HG03571 (cell line): Measurements from ENCODE around the gene MRTFA.
"Not testable (repeated sequence)": the region's sequence is repeated elsewhere in the genome, so short reads cannot be mapped to it uniquely, and the experiment has no call there.

Experiments
- ATAC-seq: cut with Tn5 transposase; IDR thresholded peaks from one replicate; pipeline ENCODE4 v1.9.1; 2021; ENCODE audit not compliant: unreplicated experiment

The MRTFA gene

DNA sequence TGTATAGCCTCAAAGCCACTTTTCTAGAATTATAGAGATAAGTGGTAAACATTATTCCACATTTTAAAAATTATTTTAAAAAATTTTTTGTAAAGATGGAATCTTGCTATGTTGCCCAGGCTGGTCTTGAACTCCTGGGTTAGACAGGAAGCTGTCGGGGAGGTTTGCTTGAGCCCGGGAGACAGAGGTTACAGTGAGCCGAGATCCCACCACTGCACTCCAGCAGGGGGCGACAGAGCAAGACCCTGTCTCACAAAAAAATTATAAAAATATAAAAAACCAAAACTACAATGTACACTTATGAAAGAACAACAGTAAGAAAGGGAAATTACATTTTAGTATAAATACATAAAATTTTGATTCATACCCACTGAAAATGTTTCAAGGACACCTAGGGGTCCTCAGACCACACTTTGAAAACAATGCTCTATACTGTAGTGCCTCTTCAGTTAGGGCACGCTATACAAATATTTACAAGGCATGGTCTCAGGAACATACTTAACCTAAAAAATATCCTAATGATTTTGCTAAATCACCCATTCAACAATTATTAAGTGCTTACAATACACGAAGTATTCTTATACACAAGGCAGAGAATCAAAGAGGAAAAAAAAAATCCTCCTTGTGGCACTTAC lies 111.2 kb downstream of the MRTFA start:
- ATAC-seq = no peak

DNA sequence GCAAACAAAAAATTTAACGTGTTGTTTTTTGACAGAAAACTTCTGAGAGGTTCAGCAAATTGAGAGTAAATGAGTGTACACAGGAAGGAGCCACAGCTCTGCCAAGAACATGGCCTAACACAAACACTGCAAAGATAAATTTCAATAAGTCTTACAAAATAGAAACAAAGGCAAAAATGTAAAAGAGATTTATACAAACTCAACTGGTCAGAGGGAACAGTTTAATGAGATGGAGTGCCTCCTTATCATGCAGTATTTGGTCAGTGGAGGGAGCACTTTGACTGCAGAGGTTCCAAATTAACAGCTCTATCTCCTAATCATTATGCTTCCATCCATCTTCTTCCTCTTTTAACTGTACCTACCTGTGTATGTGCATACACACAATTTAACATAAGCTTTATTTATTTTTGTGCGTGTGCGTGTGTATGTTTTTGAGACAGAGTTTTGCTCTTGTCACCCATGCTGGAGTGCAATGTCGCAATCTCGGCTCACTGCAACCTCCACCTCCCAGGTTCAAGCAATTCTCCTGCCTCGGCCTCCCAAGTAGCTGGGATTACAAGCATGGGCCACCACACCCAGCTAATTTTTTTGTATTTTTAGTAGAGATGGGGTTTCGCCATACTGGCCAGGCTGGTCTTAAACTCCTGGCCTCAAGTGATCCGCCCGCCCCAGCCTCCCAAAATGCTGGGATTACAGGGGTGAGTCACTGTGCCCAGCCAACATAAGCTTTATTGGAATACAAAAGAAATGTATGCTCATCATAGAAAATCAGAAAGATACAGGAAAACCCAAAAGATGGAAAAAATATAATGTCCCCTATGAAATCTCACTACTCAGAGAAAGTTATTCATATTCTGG lies 111.9 kb downstream of the MRTFA start:
- no peak for ATAC-seq

- no peak for ATAC-seq
These were observed 114.4 kb downstream of the MRTFA start for GRCh38 chr22:40522141-40522540.

GRCh38 chr22:40521046-40521445 lies 115.5 kb downstream of the MRTFA start:
- no peak for ATAC-seq

- no peak for ATAC-seq
These were observed 116.0 kb downstream of the MRTFA start for GRCh38 chr22:40520562-40520961.

DNA sequence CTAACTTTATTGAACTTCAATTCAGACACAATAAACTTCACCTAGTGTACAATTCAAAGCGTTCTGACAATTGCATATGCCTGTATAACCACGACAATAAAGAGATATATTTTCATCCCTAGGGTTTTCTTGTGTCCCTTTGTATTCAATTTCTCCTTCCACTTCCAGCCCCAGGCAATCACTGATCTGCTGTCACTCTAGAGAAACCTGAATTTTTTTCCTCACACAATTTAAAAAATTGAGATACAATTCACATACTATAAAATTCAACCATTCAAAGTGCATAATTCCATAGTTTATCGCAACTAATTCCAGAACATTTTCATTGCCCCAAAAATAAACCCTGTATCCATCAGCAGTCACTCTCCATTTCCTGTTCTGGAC lies 116.6 kb downstream of the MRTFA start:
- ATAC-seq = no peak

- ATAC-seq = no peak
These were observed 117.1 kb downstream of the MRTFA start for GRCh38 chr22:40519284-40519947.

- no peak for ATAC-seq
These were observed 117.7 kb downstream of the MRTFA start for GRCh38 chr22:40518840-40519239.

GRCh38 chr22:40517631-40518030 lies 118.9 kb downstream of the MRTFA start:
- no peak for ATAC-seq

GRCh38 chr22:40516416-40516815 lies 120.1 kb downstream of the MRTFA start:
- ATAC-seq = no peak

DNA sequence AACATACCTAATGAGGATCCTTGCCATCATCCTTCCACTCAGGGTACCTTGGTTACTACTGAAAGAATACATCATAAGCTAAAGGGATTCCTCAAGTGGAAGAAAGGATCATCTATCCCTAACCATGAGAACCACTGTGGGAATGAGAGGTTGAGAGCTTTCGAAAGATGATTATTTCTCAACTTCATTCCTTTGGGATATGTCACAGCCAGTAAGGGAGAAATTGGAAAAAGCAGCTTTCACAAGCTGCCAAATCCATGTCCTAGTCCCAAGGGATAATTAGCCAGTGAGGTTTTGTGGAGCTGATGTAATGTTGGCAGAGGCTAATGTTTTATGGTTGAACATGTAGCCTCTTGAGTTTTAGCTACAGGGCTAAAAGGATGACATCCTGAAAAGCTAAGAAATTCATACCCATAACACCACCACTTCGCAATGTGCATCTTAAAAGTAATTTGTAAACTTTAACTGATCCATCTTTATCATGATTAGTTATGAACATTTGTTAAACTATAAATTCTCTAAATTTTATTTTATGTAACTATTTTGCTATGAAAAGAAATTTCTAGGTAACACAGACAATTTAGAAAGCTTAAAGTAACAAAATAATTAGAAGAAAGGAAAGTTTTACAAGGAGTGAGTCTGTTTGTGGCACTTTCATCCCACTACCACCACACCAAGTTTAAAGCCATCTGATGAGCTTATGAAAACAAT lies 123.9 kb downstream of the MRTFA start:
- ATAC-seq = no peak

DNA sequence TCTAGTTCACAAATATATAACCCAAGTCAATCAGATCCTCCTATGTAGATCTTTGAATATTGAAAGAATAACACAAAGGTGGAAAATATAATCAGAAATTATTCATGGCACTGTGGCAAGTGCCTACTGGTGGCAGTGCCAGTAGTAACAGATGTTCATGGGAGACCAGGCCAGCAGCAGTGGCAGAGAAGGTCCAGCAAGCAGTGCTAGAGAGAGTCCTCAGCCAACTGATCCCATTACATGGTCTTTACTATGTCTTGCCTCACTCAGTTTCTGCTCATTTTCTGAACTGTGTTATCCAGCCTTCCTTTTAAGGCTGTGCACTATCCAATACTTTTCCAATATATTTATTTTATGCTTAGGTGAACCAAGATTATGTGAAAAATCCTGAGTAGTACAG lies 124.9 kb downstream of the MRTFA start:
- no peak for ATAC-seq

DNA sequence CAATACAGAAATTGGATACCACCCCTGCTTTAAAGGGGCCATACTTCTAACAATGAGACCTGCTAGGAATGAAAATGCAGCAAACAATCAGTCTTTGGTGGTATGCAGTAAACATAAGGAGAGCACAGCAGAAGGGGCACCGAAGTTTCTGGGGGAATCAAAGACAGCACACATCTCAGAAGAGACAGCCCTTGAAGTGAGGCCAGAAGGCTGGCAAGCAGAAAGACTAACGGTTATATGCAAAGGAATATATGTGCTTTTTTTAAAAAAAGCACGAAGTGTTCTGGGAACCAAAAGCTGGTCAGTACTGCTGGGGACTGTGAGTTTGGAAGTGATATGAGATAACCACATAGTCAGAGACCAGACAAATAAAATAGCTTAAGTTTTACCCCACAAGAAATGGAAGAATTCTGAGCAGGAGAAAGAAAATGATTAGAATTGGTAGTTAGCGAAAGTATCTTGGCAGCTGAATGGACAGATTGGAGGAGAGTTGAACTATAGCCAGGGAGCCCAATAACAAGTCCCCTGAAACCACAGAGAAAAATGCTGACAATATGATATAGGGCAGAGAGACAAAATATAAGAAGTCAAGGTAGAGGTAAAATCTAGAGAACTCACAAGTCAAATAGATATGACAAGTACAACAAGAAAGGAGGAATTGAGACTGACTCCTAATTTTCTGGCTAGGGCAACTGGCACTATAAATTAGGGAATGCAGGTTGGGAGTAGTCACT lies 125.7 kb downstream of the MRTFA start:
- ATAC-seq = no peak

DNA sequence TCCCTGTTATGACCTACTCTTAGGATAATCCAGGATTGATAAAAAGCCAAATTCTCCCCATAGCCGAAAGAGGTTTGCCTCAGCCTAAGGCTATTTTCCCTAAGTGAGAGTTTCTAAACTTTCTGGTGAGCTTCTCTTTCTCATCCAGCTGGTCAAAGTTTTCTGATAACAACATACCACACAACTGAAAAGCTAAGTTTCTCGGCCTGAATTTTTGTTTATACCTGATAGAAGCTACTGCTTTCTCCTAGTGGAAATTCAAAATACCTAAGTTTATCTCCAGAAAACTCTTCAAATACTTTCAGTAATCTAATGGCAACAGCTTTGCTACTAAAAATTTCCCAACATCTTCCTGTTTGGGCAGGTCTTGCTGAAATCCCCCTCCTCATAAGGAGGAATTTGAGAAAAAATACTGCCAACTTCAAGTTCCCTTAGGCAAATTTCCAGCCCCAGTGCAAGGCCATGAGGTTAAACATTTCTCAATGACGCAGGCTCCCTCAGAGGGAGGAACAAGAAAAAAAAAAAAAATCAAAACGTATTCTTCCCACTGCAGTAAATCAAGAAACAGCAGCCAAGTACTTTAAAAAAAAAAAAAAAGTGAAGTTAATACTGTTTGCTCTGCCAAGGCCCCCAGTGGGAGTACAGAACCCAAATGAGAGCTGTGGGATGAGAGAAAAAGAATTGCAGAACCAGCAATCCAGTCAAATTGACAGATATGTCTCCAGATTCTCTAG lies 127.0 kb downstream of the MRTFA start:
- no peak for ATAC-seq

- ATAC-seq = not testable (repeated sequence)
These were observed 128.5 kb downstream of the MRTFA start for GRCh38 chr22:40508046-40508445.

DNA sequence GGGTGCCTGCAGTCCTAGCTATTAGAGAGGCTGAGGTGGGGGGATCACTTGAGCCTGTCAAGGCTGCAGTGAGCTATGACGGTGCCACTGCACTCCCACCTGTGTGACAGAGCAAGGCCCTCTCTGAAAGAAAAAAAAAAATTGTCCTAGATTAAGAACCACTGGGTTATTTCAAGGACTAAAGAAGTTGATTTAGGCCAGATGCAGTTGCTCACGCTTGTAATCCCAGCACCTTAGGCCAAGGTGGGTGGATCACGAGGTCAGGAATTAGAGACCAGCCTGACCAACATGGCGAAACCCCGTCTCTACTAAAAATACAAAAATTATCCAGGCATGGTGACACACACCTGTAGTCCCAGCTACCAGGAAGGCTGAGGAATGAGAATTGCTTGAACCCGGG lies 129.0 kb downstream of the MRTFA start:
- ATAC-seq = no peak

GRCh38 chr22:40506762-40507161 lies 129.8 kb downstream of the MRTFA start:
- ATAC-seq = no peak

GRCh38 chr22:40504285-40505249 lies 132.0 kb downstream of the MRTFA start:
- ATAC-seq = no peak

DNA sequence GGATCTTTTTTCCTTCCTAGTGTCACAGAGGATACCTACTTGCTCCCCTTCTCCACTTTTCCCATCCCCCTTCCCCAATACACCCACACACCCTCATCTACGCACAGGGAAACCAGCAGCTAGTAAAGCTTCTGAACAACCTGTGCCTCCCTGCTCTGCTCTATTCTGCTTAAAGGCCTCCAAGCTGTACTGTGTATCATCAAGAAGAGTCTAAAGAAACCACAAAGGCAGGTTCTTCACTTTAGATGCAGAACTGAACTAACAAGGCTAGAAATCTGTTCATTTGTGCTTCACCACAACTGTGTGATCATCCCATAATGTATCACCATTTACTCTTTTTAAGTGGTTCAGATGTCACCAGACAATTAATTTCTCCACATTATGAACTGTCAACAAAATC lies 133.6 kb downstream of the MRTFA start:
- ATAC-seq = no peak
